Lower lobe of right lung (tissue), 2 donors: Measurements from ENCODE around the gene KCNA10. TPM values are rescaled to one million over a fixed set of nuclear protein-coding genes. Genes with fewer than 3 reads are reported as not detected.

Experiments used
- ATAC-seq, 2 donors: fragments of 200-7000 bp; cut with Tn5 transposase; one replicate each; pipeline ENCODE4 v1.9.1; 2020 to 2022; ENCODE audit warnings: mild to moderate bottlenecking in 2 of 2, moderate library complexity in 2 of 2
- DNase-seq: peaks from one replicate; pipeline ENCODE4 v3.0.0-alpha.2; 2020
- H3K27ac ChIP-seq: fragments of 200-600 bp; one replicate; pipeline ENCODE4 v1.8.0; 2022
- H3K27me3 ChIP-seq: fragments of 200-600 bp; one replicate; pipeline ENCODE4 v1.8.0; 2022; ENCODE audit warnings: low read depth
- H3K36me3 ChIP-seq: fragments of 200-600 bp; one replicate; pipeline ENCODE4 v1.8.0; 2022; ENCODE audit warnings: mild to moderate bottlenecking
- H3K4me1 ChIP-seq: fragments of 200-600 bp; one replicate; pipeline ENCODE4 v1.8.0; 2022
- H3K4me3 ChIP-seq: fragments of 200-600 bp; one replicate; pipeline ENCODE4 v1.8.0; 2022; ENCODE audit warnings: mild to moderate bottlenecking
- H3K9me3 ChIP-seq: fragments of 200-600 bp; one replicate; pipeline ENCODE4 v1.8.0; 2022
- intact Hi-C: fragments of 100-400 bp; cut with DNase I; formaldehyde crosslinking; loops from one replicate; pipeline ENCODE4 v1.11.0; 2022
- long read RNA-seq: library from polyadenylated mRNA; unstranded; transcript quantifications from one replicate; pipeline ENCODE4 v2.0.0, GENCODE V29; 2021
- total RNA-seq: library from RNA; stranded (reverse); fragmentation: NEBNext Ultra II Directional; extraction: Animal tissue kit (Norgen Biotek cat#: 25700); gene quantifications from one replicate; pipeline ENCODE4 v1.2.1, GENCODE V29; 2021
- TF ChIP-seq, protein P1 (sequence below): fragments of 200-600 bp; IDR thresholded peaks from one replicate; pipeline ENCODE4 v1.8.0; 2022; ENCODE audit warnings: antibody characterized with exemption, mild to moderate bottlenecking
- donor health status: DM: no; HTN: yes; CAD: no; lungs with severe emphysema.

The KCNA10 gene
- total RNA-seq, result not detected
- long read RNA-seq, partial matches to known transcripts, result 0 of 2 reads
- long read RNA-seq, other reads (novel, unspliced or antisense), result 0 of 2 reads

DNA sequence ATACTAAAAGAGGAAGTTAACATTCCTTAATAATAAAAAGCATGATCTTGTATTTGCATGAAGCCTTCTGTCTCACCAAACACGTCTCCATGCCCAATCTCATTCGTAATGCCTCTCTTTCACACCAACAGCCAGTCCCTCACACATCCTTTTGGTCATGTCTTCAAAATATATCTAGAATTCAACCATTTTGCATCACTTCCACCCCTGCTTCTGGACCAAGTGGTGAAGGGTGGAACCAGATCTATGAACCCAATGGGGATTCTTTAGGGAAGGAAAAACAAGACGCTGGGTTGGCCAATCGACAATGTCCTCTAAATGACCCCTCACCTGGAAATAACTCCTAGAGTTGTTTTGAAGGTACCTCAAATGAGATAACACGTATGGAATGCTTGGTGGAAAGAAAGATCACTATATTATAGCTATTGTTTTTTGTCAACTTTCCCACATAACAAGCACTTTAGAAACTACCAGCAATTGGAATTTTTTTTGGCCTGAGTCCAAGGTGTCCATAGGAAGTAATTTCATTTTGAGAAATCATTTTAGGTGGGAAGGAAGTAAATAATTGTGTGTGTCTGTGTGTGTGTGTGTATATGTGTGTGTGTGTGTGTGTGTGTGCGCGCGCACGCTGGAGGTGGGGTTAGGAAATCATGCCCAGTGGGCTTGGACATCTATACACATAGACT, at the start of gene KCNA10:
Gene KCNA10, minus strand, starts transcription at position 51 of the 686 bp plus-strand sequence. CDS start 388 bp downstream, outside the sequence.
- Histone ChIP-seq H3K9me3 (no peaks in the 10 kb centered on the region), H3K4me3 (no peak within 1 kb of the TSS), H3K4me1 (peaks cover 6% of the 10 kb centered on the region), H3K36me3 (no peaks in the 10 kb centered on the region), H3K27me3 (no peaks in the 10 kb centered on the region), H3K27ac (no peak within 1 kb of the TSS)
- ATAC-seq (no peak), DNase-seq (no peak)
- intact Hi-C loops, result no loop called here
- TF ChIP-seq, protein P1, sequence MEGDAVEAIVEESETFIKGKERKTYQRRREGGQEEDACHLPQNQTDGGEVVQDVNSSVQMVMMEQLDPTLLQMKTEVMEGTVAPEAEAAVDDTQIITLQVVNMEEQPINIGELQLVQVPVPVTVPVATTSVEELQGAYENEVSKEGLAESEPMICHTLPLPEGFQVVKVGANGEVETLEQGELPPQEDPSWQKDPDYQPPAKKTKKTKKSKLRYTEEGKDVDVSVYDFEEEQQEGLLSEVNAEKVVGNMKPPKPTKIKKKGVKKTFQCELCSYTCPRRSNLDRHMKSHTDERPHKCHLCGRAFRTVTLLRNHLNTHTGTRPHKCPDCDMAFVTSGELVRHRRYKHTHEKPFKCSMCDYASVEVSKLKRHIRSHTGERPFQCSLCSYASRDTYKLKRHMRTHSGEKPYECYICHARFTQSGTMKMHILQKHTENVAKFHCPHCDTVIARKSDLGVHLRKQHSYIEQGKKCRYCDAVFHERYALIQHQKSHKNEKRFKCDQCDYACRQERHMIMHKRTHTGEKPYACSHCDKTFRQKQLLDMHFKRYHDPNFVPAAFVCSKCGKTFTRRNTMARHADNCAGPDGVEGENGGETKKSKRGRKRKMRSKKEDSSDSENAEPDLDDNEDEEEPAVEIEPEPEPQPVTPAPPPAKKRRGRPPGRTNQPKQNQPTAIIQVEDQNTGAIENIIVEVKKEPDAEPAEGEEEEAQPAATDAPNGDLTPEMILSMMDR, result no peak

DNA sequence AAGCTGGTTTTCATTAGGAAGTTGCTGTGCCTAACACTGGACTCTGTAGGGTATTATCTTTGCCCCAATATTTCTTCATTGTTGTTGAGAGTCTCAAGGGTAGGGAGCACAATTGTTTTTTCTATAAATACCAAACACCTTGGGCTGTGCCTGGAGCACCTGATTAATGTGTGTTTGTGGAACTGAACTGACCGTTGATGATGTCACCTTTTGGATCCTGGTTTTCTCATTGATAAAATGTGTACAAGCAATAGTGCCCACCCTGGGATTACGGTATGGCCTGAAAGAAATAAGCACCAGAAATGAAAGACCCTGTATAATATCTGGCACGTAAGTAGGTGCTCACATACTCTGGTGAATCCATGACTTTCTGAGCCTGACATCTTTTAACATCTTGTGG, 47.9 kb upstream of the KCNA10 start:
- DNase-seq (no peak), ATAC-seq (no peak)
- H3K27ac ChIP-seq, result no peak overlapping the region
- intact Hi-C loops, result no loop called here
- H3K4me1 ChIP-seq, result no peaks in the 10 kb centered on the region
- peaks cover 15% of the 10 kb centered on the region for H3K27me3 ChIP-seq
- no peaks in the 10 kb centered on the region for H3K9me3 ChIP-seq
- H3K4me3 ChIP-seq, result no peak overlapping the region
- TF ChIP-seq, protein P1, result no peak
- H3K36me3 ChIP-seq, result no peaks in the 10 kb centered on the region

DNA sequence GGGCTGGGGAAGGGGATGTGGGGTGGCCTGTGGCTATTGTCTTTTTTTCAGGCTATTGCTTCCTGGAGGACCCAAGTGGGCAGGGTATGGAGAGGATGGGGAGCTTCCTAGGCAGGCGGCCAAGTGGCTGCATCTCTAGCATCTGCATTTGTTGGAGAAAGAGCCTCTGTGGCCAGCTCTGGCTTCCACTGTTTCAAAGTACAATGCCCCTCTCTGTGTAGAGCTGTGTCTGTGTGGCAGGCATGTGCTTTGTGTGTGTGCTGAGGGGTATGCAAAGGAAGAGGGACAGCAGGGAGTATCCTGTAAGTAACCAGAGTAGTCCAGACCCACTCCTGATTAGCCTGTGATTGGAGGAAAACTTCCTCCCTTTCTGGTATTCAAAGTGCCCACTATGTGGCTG, 46.6 kb upstream of the KCNA10 start:
- peaks cover 4% of the 10 kb centered on the region for H3K27me3 ChIP-seq
- no peaks in the 10 kb centered on the region for H3K9me3 ChIP-seq
- H3K4me3 ChIP-seq, result no peak overlapping the region
- TF ChIP-seq, protein P1, result no peak
- DNase-seq (no peak), ATAC-seq (no peak)
- no peak overlapping the region for H3K27ac ChIP-seq
- intact Hi-C loops, result no loop called here
- H3K4me1 ChIP-seq, result no peaks in the 10 kb centered on the region
- no peaks in the 10 kb centered on the region for H3K36me3 ChIP-seq

DNA sequence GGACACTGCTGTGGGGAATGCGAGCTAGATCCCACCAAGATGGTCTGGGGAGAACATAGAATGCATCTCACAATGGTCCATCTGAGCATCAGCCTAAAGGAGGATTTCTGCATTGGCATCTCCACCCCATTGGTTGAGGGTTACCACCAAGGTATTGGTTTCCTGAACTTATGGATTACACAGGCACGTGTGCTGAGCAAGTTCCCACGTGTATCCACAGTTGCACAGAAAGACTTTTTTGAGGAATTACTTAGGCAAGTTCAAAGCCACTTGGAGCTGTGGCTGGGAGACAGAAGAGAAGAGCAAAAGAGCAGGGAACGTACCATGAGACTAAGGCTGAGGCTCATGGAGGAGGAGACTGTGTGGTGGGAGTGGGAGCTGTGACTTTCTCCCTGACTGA, 44.1 kb upstream of the KCNA10 start:
- TF ChIP-seq, protein P1, result no peak
- intact Hi-C loops, result no loop called here
- ATAC-seq, result no peak

DNA sequence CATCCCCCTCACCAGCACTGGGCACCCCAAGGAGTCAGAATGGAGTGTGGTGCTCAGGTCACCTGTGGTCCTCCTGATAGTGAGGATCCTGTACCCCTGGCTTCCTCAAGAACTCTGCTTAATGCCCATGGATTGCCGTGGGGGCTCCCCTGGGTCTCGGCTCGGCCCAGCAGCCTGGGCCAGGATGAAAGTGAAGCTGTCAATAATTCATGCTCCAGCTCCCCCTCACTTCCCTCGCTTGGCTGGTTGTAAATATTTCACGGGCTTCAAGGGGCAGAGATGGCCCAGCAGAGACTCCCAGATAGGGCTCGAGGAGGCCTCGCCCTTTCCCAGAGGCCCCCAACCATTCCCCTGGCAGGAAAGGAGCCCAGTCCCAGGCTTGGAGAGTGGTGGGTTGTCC, 42.6 kb upstream of the KCNA10 start:
- Histone ChIP-seq H3K4me3 (no peak overlapping the region), H3K27me3 (no peaks in the 10 kb centered on the region), H3K9me3 (no peaks in the 10 kb centered on the region), H3K27ac (no peak overlapping the region), H3K36me3 (no peaks in the 10 kb centered on the region), H3K4me1 (no peaks in the 10 kb centered on the region)
- DNase-seq, result no peak
- no peak for ATAC-seq
- intact Hi-C loops, result no loop called here
- TF ChIP-seq, protein P1, result no peak

More for the DNA sequence above, 44.1 kb upstream of the KCNA10 start:
- H3K27me3 ChIP-seq, result no peaks in the 10 kb centered on the region
- DNase-seq, result no peak
- H3K27ac ChIP-seq, result no peak overlapping the region
- H3K9me3 ChIP-seq, result no peaks in the 10 kb centered on the region
- no peaks in the 10 kb centered on the region for H3K4me1 ChIP-seq
- H3K36me3 ChIP-seq, result no peaks in the 10 kb centered on the region
- no peak overlapping the region for H3K4me3 ChIP-seq
